Lung (tissue), 12 donors: ENCODE measurements around the gene B3GALT5. TPM values are rescaled to one million over a fixed set of nuclear protein-coding genes. Genes with fewer than 3 reads are reported as not detected.

ENCODE experiments used
- ATAC-seq: fragments of 200-7000 bp; cut with Tn5 transposase; one replicate; pipeline ENCODE4 v1.9.1; 2020; ENCODE audit warnings: moderate number of reproducible peaks; ENCODE audit not compliant: insufficient read depth, low FRiP score
- DNase-seq, 3 donors: peaks; one replicate each; pipeline ENCODE4 v3.0.0-alpha.2; 2013 to 2017
- H3K27ac ChIP-seq, 2 donors: one replicate each; pipeline ENCODE4 v1.5.1; 2013; ENCODE audit warnings: mild to moderate bottlenecking in 2 of 2, moderate library complexity in 2 of 2, control low read depth in 1 of 2, inconsistent platforms in 1 of 2, low read depth in 1 of 2, low read length in 1 of 2
- H3K27me3 ChIP-seq, 3 donors: one replicate each; pipeline ENCODE4 v1.5.1; 2013; ENCODE audit warnings: low read length in 2 of 3; ENCODE audit not compliant: control insufficient read depth in 3 of 3, insufficient read depth in 3 of 3
- H3K36me3 ChIP-seq, 4 donors: one replicate each; pipeline ENCODE4 v1.5.1; 2013; ENCODE audit warnings: low read length in 4 of 4, mild to moderate bottlenecking in 1 of 4, moderate library complexity in 1 of 4; ENCODE audit not compliant: control insufficient read depth in 4 of 4, insufficient read depth in 4 of 4
- H3K4me1 ChIP-seq, 5 donors: one replicate each; pipeline ENCODE4 v1.5.1; 2013; ENCODE audit warnings: low read length in 5 of 5, mild to moderate bottlenecking in 2 of 5, moderate library complexity in 1 of 5; ENCODE audit not compliant: control insufficient read depth in 5 of 5, insufficient read depth in 5 of 5
- H3K4me3 ChIP-seq: one replicate; pipeline ENCODE4 v1.5.1; 2013; ENCODE audit warnings: mild to moderate bottlenecking, control low read depth, moderate library complexity
- H3K9ac ChIP-seq, 2 donors: one replicate each; pipeline ENCODE4 v1.5.1; 2013; ENCODE audit warnings: low read length in 2 of 2, control low read depth in 1 of 2; ENCODE audit not compliant: insufficient read depth in 1 of 2
- H3K9me3 ChIP-seq, 4 donors: one replicate each; pipeline ENCODE4 v1.5.1; 2013; ENCODE audit warnings: low read length in 3 of 4, mild to moderate bottlenecking in 1 of 4, moderate library complexity in 1 of 4; ENCODE audit not compliant: control insufficient read depth in 4 of 4, insufficient read depth in 3 of 4
- WGBS, 2 donors: extraction: QIAGEN DNeasy Blood & Tissue Kit; methylation state at CpG; one replicate each; pipeline ENCODE4 v1.1.7; 2013; 5-methylcytosine and 5-hydroxymethylcytosine counted together
- polyA plus RNA-seq, 2 donors: library from polyadenylated mRNA; stranded (reverse); fragments of 200-250 nt; gene quantifications; one replicate each; pipeline ENCODE4 v1.2.1, GENCODE V29; 2013
- total RNA-seq, 2 donors: library from RNA; depleted of rRNA in 1 of 2; stranded (reverse); fragments of >200 nt in 1 of 2; gene quantifications; one replicate each; pipeline ENCODE4 v1.2.1, GENCODE V29; 2014 to 2021
- TF ChIP-seq, protein P1 (sequence below): IDR thresholded peaks from 2 replicates; pipeline ENCODE4 v1.5.1; 2012; ENCODE audit warnings: mild to moderate bottlenecking; ENCODE audit errors: control extremely low read depth, extremely low read depth
- donor health status: control.
- donor health status: control.
- donor health status: Bipolar disorder and iron deficiency.
- donor health status: healthy.
- donor health status: DM: yes; HTN: yes; CAD: no.

The B3GALT5 gene
- total and polyA plus RNA-seq, 4 donors = 0.02 to 1.1 (median 0.50) TPM

DNA sequence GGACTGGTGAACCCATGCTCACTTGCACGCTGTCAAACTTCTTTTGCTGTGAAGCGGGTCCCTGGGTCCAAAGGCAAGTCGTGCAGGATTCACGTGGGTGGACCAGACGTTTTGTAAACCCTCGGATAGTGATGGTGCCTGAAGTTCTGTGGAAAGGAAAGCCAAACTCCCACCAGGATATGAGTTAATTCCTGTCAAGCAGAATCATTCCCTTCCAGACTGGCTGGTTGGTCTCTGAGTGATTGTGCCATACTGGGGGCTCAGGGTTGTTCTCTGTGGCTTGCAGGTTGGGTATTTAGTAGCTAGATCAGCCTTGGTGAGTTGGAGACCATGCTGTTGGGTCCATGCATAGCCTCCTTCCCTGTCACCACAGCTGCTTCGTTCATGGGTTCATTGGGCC is 99.5 kb downstream of the B3GALT5 start:
- no peaks in the 10 kb centered on the region for H3K36me3 ChIP-seq
- no peak for DNase-seq
- peaks cover 0 to 4% (median 0%) of the 10 kb centered on the region in 3 donors for H3K27me3 ChIP-seq
- ATAC-seq = no peak
- no peak overlapping the region for H3K4me3 ChIP-seq
- TF ChIP-seq, protein P1, sequence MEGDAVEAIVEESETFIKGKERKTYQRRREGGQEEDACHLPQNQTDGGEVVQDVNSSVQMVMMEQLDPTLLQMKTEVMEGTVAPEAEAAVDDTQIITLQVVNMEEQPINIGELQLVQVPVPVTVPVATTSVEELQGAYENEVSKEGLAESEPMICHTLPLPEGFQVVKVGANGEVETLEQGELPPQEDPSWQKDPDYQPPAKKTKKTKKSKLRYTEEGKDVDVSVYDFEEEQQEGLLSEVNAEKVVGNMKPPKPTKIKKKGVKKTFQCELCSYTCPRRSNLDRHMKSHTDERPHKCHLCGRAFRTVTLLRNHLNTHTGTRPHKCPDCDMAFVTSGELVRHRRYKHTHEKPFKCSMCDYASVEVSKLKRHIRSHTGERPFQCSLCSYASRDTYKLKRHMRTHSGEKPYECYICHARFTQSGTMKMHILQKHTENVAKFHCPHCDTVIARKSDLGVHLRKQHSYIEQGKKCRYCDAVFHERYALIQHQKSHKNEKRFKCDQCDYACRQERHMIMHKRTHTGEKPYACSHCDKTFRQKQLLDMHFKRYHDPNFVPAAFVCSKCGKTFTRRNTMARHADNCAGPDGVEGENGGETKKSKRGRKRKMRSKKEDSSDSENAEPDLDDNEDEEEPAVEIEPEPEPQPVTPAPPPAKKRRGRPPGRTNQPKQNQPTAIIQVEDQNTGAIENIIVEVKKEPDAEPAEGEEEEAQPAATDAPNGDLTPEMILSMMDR = no peak
- H3K9ac ChIP-seq = no peak overlapping the region
- WGBS, 2 donors = 77 to 82% methylated on average over 7 of the region's 7 CpGs
- no peaks in the 10 kb centered on the region for H3K4me1 ChIP-seq
- no peak overlapping the region for H3K27ac ChIP-seq
- no peaks in the 10 kb centered on the region for H3K9me3 ChIP-seq

DNA sequence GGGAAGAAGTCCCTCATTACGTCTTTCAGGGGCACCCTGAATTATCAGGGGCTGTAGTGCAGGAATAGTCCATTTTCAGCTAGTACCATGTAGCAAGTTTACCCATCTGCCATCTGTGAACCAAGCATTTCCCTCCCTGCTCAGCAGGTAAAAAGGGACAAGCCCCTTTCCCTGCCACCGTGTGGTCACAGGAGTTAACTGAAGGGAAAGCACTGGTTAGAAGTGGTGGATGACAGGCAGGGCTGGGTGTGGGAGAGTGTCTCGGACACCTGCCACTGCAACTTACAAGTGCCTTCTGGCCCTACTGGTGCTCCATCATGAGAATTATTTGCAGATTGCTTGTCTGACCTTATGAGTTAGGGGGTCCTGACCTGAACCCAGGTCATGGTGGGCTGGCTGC is 100.2 kb downstream of the B3GALT5 start:
- H3K27me3 ChIP-seq = peaks cover 0 to 4% (median 0%) of the 10 kb centered on the region in 3 donors
- ATAC-seq = no peak
- WGBS, 2 donors = 67 to 72% methylated on average over 3 of the region's 3 CpGs
- H3K4me3 ChIP-seq = no peak overlapping the region
- H3K9me3 ChIP-seq = no peaks in the 10 kb centered on the region
- no peak for DNase-seq
- no peaks in the 10 kb centered on the region for H3K36me3 ChIP-seq
- H3K9ac ChIP-seq = no peak overlapping the region
- no peaks in the 10 kb centered on the region for H3K4me1 ChIP-seq
- H3K27ac ChIP-seq = no peak overlapping the region
- TF ChIP-seq, protein P1 = no peak

DNA sequence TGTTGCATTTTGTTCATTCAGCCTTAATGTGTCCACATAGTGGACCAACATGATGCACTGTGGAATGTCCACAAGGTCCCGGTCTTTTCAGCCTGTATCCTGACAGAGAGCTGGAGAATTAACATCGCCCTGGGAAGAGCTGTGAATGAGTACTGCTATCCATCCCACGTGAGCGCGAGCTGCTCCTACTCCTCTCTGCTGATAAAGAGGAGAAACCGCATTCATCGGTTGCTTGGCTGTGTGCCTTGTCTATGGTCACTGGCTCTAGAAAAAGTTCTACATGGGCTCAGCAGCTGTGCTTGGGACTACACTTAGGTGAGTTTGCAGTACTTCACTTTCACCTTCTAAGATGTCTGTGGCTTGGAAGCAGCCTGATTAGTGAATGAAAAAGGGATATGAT is 101.2 kb downstream of the B3GALT5 start:
- Histone ChIP-seq H3K4me1 (no peaks in the 10 kb centered on the region), H3K9me3 (no peaks in the 10 kb centered on the region), H3K36me3 (no peaks in the 10 kb centered on the region), H3K27me3 (peaks cover 0 to 4% (median 0%) of the 10 kb centered on the region in 3 donors), H3K4me3 (no peak overlapping the region), H3K9ac (no peak overlapping the region), H3K27ac (no peak overlapping the region)
- WGBS, 2 donors = 89 to 98% methylated on average over 7 of the region's 7 CpGs
- DNase-seq (no peak), ATAC-seq (no peak)
- TF ChIP-seq, protein P1 = no peak

DNA sequence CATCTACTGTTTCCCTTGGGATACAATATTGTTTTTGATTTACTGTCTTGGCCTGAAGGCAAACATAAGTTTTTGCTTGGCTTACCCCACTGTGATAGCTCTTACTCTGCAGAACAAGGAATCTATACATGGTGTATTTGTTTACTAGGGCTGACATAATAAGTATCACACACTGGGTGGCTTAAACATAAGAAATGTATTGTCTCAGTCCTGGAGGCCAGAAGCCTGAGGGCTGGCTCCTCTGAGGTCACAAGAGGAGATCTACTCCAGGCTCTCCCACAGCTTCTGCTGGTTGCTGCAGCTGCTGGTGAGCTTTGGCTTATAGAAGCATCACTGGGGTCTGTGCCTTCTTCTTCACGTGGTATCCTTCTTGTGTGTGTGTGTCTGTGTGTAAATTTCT is 101.6 kb downstream of the B3GALT5 start:
- Histone ChIP-seq H3K4me1 (no peaks in the 10 kb centered on the region), H3K4me3 (no peak overlapping the region), H3K27me3 (peaks cover 0 to 4% (median 0%) of the 10 kb centered on the region in 3 donors), H3K9ac (no peak overlapping the region), H3K36me3 (no peaks in the 10 kb centered on the region), H3K27ac (no peak overlapping the region), H3K9me3 (no peaks in the 10 kb centered on the region)
- ATAC-seq (no peak), DNase-seq (no peak)
- 90 to 95% methylated on average over 1 of the region's 1 CpG for WGBS, 2 donors
- TF ChIP-seq, protein P1 = no peak
